ENCODE results near the gene ZNF846.
"Not testable (repeated sequence)": the region's sequence is repeated elsewhere in the genome, so short reads cannot be mapped to it uniquely, and the experiment has no call there.

Gene ZNF846

GRCh38 chr19:9768175-9769112 is at the start of gene ZNF846:
Gene ZNF846 (minus strand): TSS chr19:9768738. CDS start chr19:9764950, 3,788 bp downstream.
- DNase-seq = peak; percentile 88 to 89

- no peak for DNase-seq
Measured at GRCh38 chr19:9818175-9818733, 49.7 kb upstream of the ZNF846 start.

GRCh38 chr19:9811139-9811538 is 42.6 kb upstream of the ZNF846 start:
- no peak for DNase-seq

GRCh38 chr19:9808855-9809824 is 40.6 kb upstream of the ZNF846 start:
- no peak for DNase-seq

- DNase-seq = no peak
Measured at GRCh38 chr19:9806803-9807202, 38.3 kb upstream of the ZNF846 start.

- no peak for DNase-seq
Measured at GRCh38 chr19:9801976-9802375, 33.4 kb upstream of the ZNF846 start.

- no peak for DNase-seq
Measured at GRCh38 chr19:9799162-9799561, 30.6 kb upstream of the ZNF846 start.

- DNase-seq = no peak
Measured at GRCh38 chr19:9797871-9798270, 29.3 kb upstream of the ZNF846 start.

- peak; percentile 44 to 64 for DNase-seq
Measured at GRCh38 chr19:9796113-9796773, 27.7 kb upstream of the ZNF846 start.

GRCh38 chr19:9793071-9793591 is 24.6 kb upstream of the ZNF846 start:
- no peak for DNase-seq

- peak; percentile 81 to 94 for DNase-seq
Measured at GRCh38 chr19:9792206-9793070, 23.9 kb upstream of the ZNF846 start.

- peak; percentile 80 to 85 for DNase-seq
Measured at GRCh38 chr19:9791552-9792205, 23.1 kb upstream of the ZNF846 start.

- DNase-seq = not testable (repeated sequence)
Measured at GRCh38 chr19:9791073-9791367, 22.5 kb upstream of the ZNF846 start.

- DNase-seq = not testable (repeated sequence)
Measured at GRCh38 chr19:9789579-9789978, 21.0 kb upstream of the ZNF846 start.

GRCh38 chr19:9789066-9789465 is 20.5 kb upstream of the ZNF846 start:
- DNase-seq = no peak

- DNase-seq = not testable (repeated sequence)
Measured at GRCh38 chr19:9788604-9789003, 20.1 kb upstream of the ZNF846 start.

GRCh38 chr19:9786819-9787218 is 18.3 kb upstream of the ZNF846 start:
- no peak for DNase-seq

- no peak for DNase-seq
Measured at GRCh38 chr19:9786342-9786741, 17.8 kb upstream of the ZNF846 start.

- peak; percentile 97 for DNase-seq
Measured at GRCh38 chr19:9785367-9786331, 17.1 kb upstream of the ZNF846 start.

- not testable (repeated sequence) for DNase-seq
Measured at GRCh38 chr19:9784163-9784496, 15.6 kb upstream of the ZNF846 start.

Measured in NCI-H1930 (cell line).